ENCODE results near the gene STAT3.
A peak's percentile ranks its signal among the peaks of the same experiment; 100 is the strongest.
"Not testable (repeated sequence)": the region's sequence is repeated elsewhere in the genome, so short reads cannot be mapped to it uniquely, and the experiment has no call there.

Gene STAT3

DNA sequence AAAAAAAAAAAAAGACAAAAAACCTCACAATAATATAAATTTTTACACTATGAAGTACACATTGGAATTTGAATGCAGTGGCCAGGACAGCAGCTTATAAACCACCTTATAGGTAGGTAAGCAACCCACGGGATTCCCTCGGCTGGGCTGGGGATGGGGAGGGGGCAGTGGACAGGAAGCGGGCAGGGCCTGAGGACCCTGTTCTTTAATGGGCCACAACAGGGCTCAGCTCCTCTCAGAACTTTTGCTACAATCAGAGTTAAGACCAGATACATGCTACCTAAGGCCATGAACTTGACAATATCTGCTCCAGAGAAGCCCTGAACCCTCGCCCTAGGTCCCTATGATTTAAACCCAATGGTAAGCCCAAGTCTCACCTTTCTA lies 74.9 kb downstream of the STAT3 start:
- DNase-seq: no peak

DNA sequence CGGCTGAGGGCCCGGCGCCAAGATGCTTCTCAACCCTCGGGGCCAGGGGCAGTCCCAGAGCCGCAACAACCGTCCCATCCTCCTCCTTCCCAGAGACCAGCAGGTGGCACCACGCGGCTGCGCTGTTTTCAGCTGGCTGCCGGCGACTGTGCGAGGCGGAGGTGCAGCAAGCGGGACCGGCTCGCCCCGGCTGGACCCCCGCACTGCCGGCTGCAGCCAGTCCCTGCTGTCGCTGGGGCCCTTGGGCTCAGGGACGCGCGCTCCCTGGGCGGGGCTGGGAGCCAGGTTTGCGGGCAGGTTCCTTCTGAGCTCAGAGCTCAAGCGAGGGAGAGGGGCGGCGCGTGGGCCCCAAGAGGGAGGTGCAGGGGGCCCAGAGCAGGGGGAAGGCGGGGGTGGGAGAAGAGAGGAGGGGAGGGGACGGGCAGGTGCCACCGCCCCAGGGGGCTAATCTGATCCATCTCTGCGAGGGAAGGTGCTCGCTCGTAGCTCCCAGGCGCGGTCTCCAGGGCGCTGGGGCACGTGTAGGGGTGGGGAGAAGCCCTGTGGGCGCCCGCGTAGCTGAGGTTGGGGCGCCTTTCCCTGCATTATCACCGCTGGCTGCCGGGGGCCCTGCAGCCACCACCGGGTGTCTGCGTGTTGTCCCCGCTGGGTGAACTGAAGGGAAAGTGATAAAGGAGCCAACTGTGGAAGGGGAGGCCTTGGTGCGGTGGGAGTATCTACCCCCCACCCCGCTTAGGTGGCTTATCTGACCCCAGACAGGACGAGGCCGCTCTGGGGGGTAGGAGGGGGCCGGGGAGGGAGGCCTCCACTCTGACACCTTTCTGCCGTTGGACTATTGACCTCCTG lies 75.7 kb downstream of the STAT3 start:
- peak; percentile 82 for DNase-seq

DNA sequence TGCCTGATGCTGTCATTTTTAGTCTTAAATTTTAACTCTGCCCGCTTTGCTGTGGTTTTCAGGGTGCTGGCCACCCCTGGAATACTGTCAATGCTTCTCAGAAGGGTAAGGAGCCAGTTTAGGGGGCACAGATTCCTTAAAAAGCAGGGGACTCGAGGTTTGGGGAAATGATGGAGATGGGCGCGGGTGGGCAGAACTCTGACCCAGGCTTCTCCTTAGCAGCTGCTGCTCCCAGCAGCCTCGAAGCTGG lies 76.3 kb downstream of the STAT3 start:
- DNase-seq: no peak

DNA sequence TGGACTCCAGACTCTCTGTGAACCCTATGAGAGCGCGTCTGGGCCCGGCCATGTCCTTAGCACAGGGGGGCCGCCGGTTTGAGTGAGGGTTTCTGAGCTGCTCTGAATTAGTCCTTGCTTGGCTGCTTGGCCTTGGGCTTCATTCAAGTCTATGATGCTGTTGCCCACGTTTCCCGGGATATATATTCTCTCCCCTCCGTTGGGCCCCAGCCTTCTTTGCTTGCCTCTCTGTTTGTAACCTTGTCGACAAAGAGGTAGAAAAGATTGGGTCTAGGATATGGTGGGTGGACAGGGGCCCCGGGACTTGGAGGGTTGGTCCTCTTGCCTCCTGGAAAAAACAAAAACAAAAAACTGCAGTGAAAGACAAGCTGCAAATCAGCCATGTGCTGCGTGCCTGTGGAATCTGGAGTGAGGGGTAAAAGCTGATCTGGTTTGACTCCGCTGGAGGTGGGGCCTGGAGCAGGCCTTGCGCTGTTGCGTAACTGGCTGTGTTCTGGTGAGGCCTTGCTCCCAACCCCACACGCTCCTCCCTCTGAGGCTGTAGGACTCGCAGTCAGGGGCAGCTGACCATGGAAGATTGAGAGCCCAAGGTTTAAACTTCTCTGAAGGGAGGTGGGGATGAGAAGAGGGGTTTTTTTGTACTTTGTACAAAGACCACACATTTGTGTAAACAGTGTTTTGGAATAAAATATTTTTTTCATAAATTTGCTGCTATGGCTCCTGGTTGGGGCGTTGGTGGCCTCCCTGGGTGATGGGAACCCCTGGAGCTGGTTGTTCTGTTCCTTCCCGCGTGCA lies 76.8 kb downstream of the STAT3 start:
- peak; percentile 83 for DNase-seq

DNA sequence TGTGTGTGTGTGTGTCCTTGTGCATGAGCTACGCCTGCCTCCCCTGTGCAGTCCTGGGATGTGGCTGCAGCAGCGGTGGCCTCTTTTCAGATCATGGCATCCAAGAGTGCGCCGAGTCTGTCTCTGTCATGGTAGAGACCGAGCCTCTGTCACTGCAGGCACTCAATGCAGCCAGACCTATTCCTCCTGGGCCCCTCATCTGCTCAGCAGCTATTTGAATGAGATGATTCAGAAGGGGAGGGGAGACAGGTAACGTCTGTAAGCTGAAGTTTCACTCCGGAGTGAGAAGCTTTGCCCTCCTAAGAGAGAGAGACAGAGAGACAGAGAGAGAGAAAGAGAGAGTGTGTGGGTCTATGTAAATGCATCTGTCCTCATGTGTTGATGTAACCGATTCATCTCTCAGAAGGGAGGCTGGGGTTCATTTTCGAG lies 77.4 kb downstream of the STAT3 start:
- DNase-seq: no peak

DNA sequence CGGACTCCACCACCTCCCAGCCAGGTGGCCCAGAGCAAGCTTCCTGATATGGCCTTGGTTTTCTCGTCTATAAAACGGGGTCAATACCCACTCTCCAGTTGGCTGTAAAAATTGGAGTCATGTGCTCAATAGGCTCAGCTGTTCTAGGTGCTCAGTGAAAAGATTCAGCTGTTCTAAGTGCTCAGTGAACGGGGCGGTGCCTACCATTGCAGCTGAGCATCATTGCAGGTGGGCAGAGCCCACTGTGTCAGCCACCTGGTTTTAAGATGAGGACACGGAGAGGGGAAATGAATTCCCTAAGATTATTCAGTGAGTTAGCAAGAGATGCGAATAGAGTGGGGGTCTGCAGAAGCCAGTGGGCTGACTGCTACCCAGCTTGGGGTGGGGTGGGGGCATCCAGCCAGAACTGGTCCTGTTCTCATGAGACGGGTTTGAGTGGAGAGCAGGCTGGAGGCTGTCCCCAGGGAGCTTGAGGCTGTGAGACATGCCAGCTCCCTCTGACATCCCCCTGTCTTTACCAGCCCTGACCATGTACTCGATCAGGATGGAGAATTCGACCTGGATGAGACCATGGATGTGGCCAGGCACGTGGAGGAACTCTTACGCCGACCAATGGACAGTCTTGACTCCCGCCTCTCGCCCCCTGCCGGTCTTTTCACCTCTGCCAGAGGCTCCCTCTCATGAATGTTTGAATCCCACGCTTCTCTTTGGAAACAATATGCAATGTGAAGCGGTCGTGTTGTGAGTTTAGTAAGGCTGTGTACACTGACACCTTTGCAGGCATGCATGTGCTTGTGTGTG lies 78.1 kb downstream of the STAT3 start:
- no peak for DNase-seq

DNA sequence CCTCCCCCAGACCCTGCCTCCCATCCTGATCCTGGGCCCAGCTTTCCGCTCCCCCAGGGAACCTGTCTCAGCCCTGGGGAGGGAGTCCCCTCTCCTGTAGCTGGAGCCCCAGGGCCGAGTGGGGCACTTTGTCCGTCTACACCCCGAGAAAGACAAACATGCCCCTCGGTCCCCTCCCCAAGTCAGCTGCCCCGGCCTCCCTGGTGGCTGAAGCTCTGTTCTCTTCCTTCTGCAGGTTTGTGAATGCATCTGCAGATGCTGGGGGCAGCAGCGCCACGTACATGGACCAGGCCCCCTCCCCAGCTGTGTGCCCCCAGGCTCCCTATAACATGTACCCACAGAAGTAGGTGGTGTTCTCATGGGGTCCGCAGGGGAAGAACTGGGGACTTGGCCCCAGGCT lies 79.1 kb downstream of the STAT3 start:
- no peak for DNase-seq

DNA sequence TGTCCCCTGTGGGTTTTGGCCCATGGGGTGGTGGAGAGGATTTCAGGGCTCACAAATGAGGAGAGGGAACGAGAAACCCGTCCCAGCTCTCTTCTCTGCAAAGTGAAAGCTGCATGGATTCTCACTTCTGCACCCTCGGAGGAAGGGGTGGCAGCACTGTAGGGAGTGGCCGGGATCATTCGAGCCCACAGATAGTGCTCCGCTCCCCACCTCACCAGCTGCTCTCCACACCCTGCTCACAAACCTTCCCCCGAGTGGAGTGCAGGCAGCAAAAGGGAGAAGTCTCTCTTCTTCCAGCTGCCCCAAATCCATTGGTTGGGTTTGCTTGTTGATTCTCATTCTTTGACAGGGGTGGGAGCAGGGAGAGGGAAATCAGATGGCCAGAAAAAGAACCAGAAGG lies 79.8 kb downstream of the STAT3 start:
- no peak for DNase-seq

DNA sequence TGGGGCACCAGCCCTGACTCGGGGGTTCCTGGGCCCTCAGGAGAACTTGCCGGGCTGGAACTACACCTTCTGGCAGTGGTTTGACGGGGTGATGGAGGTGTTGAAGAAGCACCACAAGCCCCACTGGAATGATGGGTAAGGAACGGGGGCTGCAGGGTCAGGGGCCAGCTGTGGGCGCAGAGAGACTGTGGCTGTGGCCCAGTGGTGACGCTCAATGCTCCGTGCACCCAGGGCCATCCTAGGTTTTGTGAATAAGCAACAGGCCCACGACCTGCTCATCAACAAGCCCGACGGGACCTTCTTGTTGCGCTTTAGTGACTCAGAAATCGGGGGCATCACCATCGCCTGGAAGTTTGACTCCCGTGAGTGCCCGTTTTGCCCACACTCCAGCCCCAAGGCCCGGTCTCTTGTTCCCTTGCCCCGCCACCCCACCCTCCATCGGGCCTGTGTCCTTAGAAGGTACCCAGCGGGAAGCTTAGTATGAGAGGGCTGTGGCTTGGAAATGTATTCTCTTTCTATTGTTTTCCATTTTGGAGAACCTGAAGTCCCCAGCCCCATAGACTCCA lies 80.8 kb downstream of the STAT3 start:
- DNase-seq: no peak

DNA sequence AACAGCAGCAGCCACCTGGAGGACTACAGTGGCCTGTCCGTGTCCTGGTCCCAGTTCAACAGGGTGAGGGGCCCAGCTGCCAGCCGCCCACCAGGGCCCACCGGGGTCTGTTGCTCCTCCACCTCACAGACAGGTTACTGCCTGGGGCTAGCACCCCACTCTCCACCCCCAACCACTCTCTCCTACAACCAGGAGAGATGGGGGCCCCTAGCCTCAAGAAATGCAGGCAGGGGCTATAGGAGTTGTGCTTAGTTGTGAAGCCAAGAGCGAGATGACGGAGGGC lies 81.9 kb downstream of the STAT3 start:
- DNase-seq: no peak

DNA sequence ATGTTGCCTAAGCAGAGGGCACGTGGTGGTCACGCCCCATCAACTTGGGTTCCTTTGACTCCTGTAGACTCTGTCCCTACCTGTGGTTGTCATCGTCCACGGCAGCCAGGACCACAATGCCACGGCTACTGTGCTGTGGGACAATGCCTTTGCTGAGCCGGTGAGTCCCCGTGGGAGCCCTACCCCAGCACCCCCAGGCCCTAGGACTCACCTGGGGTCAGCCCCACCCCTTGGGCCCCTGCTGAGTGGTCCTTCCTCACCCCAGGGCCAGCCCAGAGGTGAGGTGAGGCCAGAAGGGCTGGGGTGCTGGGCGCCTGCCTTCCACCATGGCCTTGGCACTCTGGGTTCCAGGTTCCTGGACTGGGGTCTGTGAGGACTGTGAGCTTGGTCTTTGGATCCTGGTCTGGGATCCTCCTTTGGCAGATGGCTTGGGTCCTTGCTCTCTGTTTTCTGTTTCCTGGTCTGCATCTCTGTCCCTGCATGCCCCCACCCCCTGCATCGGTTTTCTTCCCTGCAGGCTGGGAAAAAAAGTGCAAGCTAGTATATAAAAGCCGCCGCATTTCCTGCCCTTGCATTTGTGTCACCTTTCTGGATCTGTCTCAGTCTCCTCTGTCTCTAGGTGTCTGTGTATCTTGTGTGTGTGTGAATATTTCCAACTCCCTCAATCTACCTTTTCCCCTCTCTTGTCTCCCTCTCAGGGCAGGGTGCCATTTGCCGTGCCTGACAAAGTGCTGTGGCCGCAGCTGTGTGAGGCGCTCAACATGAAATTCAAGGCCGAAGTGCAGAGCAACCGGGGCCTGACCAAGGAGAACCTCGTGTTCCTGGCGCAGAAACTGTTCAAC lies 82.5 kb downstream of the STAT3 start:
- no peak for DNase-seq

DNA sequence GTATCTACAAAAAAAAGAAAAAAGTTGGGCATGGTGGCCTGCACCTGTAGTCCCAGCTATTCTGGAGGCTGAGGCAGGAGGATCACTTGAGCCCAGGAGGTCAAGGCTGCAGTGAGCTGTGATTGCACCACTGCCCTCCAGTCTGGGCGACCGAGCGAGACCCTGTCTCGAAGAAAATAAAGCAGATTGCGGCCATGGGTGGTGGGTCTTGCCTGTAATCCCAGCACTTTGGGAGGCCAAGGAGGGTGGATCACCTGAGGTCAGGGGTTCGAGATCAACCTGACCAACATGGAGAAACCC lies 83.3 kb downstream of the STAT3 start:
- not testable (repeated sequence) for DNase-seq

DNA sequence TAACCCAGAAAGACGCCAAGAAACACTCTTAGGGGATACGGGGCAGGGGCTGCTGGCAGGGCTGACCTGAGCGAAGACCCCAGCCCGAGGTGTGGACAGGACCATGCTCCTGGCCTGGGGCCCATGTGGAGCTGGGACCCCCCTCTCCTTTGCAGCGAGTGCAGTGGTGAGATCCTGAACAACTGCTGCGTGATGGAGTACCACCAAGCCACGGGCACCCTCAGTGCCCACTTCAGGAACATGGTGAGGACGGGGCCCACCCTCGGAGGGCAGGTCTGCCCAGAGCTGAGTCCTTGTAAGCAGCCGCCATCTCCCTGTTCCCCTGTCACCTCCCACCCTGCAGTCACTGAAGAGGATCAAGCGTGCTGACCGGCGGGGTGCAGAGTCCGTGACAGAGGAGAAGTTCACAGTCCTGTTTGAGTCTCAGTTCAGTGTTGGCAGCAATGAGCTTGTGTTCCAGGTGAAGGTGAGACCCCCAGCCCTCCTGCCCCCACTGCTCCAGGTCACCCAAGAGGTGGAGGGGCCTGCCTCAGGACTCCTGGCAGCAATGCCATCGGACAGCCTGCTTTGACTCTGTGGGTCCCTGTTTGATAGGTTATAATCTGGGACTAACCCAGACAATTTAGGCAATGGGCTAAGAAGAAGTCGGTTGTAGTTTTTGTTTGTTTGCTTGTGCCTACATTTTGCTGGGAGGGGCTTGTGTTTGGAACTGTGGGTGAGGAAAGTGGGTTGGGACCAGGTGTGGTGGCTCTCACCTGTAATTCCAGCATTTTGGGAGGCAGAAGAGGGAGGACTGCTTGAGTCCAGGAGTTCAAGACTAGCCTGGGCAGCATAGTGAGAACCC lies 83.8 kb downstream of the STAT3 start:
- DNase-seq: no peak

DNA sequence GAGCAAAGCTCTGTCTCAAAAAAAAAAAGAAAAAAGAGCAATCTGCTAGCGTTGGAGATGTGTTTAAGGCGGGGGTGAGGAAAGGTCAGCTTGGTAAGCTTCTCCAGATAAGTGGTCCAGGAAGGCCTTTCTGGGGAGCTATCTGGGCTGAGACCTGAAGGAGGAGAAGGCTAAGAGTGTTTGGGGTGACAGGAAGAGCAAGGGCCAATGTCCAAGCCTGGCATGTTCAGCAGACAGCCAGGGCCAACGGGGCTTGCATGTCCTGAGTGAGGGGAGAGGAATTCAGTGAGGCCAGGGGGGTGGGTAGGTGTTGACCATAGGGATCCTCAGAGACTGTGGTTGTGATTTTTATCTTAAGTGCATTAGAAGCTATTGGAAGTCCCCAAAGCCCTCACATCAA lies 84.5 kb downstream of the STAT3 start:
- DNase-seq: no peak

DNA sequence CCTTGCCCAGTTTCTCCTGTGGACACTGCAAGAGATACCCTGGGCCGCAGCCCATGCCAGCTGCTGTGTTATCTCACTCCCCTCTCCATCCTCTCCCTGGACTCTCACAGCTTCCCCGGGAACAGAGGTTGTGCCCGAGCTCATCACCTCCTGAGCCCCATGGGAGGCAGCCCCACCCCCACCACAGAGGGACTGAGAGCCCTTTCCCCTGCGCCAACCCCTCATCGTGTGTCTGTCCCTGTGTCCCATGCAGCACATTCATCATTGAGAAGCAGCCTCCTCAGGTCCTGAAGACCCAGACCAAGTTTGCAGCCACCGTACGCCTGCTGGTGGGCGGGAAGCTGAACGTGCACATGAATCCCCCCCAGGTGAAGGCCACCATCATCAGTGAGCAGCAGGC lies 87.2 kb downstream of the STAT3 start:
- DNase-seq: no peak

DNA sequence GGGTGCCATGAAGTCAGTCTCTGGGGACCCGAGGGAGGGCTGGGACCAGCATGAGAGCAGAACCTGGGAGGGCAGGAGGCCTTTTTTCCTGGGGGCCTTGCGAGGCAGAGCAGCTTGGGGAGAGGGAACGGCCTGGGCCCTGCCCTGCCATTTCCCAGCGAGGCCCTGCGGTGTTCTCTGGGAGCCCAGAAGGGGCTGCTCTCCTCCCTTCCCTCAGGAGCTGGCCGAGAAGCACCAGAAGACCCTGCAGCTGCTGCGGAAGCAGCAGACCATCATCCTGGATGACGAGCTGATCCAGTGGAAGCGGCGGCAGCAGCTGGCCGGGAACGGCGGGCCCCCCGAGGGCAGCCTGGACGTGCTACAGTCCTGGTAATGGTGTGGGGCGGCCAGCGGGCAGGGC lies 88.3 kb downstream of the STAT3 start:
- DNase-seq: not testable (repeated sequence)

DNA sequence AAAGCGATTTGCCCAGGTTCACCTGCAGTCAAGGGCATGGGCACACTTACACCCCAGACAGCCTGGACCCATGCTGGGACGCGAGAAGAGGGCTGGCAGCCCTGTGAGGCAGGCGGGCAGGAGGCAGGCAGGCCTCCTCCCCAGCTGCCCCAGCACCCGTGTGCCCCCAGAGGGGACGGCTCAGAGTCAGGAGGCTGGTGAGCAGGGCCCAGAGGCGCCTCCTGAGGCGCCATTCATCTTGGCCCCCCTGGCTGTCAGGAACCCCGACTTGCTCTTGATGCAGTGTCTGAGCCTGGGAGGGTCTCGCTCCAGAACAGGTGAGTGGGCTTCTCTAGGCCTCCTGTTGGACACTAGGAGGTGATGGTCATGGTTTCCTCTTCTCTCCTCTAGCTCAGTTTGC lies 88.9 kb downstream of the STAT3 start:
- not testable (repeated sequence) for DNase-seq

DNA sequence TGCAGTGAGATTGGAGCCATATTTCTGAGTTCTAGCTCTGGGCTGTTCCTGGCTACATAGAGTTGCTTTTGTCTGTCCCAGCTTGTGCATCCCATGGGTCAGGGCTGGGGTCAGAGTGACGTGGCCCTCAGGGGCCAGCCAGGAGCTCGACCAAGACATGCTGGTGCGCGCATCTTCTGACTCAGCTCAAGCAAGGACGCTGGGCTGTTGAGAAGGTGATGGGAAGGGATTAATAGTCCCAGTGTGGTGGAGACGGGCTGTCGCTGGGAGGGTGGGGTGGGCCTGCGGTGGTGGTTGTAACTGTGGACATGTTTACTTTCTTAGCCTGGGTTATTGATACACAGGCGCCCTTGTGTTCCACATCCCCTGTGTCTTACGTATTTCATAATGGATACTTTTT lies 90.5 kb downstream of the STAT3 start:
- DNase-seq: not testable (repeated sequence)

DNA sequence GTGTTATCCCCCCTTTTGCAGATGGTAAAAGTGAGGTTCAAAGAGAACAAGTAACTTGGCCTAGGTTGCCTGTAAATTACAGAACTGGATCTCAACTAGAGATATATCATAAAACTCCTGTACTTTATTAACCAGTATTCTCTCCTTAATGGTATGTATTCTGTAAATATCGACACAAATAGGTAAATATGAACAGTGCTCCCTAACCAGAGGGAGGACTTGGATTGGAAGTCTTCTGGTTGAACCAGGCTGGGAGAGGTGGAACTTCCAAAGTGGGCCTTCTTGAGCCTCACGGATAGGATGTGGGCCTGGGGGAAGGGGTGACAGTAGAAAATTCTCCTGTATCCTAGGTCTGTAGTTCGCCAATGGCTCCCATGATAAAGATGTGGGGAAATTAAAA lies 92.2 kb downstream of the STAT3 start:
- no peak for DNase-seq

DNA sequence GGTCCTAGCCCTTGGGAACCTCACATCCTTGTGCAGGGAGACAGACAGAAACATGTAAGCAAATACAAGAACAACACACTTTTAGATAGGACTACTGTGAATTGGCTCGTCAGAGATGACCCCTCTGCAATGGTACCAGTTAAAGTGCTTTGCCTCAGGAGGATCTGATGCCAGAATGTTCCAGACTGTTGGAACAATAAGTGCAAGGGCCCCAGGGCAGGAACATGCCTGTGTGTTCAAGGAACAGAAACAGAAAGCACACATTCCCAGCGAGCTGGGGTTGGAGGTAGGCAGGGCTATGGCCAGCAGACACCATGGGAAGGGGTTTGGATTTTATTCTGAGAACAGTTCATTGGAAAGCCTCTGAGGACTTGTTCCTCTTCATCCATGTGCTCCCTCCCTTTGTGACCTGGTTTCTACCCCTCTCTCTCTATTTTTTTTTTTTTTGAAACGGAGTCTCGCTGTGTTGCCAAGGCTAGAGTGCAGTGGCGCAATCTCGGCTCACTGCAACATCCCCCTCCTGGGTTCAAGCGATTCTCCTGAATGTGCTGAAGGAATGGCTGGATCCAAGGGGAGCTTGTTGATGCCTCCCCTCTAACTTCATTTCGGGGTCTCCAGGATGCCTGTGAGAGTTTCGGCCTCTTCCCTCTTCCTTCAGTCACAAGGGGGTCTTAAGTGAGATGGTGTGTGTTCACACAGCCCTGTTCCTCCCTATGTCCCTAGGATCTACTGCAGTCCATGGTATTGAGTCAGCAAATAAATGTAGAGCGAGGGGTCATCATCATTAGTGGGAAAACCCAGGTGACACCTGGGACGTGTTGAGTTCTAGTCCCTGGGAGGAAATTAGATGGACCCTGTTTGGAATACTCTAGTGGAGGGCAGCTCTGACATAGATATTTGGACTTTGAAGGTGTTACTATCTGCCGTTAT lies 93.5 kb downstream of the STAT3 start:
- no peak for DNase-seq

DNA sequence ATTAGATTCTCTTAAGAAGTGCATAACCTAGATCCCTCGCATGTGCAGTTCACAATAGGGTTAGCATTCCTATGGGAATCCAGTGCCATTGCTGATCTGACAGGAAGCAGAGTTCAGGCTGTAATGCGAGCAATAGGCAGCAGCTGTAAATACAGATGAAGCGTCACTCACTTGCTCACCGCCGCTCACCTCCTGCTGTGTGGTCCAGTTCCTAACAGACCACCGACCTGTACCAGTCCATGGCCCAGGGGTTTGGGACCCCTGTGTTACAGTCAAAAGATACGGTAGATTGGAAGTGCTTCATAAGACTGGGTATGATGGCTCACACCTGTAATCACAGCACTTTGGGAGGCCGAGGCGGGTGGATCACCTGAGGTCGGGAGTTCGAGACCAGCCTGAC lies 97.1 kb downstream of the STAT3 start:
- DNase-seq: no peak

Data from fibroblast of skin of scalp (primary cell).